Stimulated activated CD4-positive, alpha-beta T cell treated with anti-CD3 and anti-CD28 coated beads, TNF-alpha, amount 100 ng/mL, for 4 hours (primary cell): ENCODE measurements around the gene FAM234A.
"Not testable (repeated sequence)": the region's sequence is repeated elsewhere in the genome, so short reads cannot be mapped to it uniquely, and the experiment has no call there.

ENCODE experiments used
- DNase-seq, 3 experiments: peaks; one replicate each; pipeline ENCODE4 v3.0.0-alpha.2; 2020; ENCODE audit warnings: low read depth in 3 of 3

FAM234A gene

DNA sequence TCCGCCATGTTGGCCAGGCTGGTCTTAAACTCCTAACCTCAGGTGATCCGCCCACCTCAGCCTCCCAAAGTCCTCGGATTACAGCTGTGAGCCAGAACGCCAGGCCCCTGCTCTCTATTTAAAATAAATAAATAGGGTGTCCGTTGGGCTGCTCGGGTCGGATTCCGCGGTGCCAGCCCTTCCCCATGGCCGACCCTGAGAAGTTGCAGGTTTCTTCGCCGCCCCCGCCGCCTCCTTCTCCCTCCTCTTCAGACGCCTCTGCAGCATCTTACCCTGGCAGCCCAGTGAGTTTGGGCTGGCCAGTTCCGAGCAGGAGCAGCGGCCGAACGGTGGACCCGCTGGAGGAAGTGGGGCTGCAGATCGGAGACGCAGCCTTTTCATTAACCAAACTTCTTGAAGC is 3.7 kb upstream of the FAM234A start:
- DNase-seq = no peak

DNA sequence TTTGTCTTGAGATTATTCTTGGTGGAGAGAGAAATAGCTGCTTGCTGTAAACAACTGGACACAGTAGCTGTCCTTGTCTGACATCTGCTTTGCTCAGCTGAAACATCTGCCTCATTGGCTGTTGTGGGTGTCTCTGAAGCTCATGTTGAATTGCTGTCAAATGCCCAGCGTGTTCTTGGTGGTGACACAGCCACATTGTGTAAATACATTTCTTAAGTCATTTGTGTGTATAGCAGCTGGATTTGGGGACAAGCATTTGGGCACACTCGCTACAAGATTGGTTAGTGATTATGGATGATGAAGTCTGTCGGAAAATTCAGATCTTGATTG is 5.3 kb downstream of the FAM234A start:
- no peak for DNase-seq

DNA sequence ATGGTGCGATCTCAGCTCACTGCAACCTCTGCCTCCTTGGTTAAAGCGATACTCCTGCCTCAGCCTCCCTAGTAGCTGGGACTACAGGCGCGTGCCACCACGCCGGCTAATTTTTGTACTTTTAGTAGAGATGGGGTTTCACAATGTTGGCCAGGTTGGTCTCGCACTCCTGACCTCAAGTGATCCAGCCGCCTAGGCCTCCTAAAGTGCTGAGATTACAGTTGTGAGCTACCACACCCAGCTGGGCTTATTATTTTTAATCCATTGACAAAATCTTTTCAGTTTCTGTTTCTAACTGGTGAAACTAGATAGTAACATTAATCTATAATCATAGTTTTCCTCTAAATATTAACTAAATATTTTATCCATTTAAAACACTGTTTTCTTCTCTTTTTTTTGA is 5.9 kb downstream of the FAM234A start:
- DNase-seq = no peak

DNA sequence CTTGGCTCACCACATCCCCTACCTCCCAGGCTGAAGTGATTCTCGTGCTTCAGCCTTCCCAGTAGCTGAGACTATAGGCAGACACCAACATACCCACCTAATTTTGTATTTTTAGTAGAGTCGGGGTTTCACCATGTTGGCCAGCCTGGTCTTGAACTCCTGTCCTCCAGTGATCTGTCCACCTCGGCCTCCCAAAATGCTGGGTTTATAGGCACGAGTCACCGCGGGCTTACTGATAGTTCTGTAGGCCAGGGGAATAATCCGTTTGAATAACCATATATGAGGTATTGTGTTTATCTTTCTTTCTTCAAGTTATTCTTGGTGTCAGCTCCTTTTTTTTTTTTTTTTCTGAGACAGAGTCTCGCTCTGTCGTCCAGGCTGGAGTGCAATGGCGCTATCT is 7.7 kb downstream of the FAM234A start:
- no peak for DNase-seq

DNA sequence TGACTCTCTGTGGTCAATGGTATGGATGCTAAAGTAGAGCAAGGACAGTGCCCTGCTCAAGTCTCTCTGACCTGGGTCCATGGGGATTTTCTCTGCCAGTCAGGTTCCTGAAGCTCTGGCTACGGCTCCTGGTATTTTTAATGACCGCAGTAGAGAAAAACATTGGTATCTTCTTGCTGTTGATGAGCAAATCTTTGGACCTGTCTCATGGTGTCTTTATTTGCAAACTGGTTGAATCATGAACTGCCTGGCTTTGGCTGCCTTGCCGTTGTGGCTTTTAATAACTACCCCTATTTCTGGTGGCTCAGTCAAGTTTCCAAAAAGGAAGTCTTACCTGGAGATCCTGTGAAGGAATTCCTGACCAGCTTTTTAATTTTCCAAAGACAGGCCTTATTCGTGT is 8.7 kb downstream of the FAM234A start:
- DNase-seq = no peak

DNA sequence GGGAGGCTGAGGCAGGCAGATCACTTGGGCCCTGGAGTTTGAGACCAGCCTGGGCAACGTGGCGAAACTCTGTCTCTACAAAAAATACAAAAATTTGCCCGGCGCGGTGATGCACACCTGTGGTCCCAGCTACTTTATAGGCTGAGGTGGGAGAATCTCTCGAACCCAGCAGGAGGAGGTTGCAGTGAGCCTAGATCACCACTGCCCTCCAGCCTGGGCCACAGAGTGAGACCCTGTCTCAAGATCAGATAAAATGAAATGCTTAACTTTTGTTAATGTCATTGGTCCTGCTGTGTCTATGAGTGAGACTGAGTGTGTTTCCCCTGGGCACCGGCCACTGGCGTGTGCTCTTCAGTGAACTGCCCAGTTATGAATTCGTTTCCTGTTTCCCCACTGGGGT is 10.5 kb downstream of the FAM234A start:
- no peak for DNase-seq

DNA sequence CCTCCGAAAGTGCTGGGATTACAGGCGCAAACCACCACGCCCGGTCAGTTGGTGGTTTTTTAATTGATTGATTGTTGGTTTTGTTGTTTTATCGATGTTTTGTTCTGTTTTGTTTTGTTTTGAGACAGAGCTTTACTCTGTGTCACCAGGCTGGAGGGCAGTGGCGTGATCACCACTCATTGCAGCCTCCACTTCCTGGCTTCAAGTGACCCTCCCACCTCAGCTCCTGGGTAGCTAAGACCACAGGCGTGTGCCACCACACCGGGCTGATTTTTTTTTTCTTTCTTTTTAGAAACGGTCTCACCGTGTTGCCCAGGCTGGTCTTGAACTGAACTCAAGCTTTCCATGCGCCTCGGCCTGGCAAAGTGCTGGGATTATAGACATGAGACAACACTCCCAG is 12.4 kb downstream of the FAM234A start:
- DNase-seq = no peak

DNA sequence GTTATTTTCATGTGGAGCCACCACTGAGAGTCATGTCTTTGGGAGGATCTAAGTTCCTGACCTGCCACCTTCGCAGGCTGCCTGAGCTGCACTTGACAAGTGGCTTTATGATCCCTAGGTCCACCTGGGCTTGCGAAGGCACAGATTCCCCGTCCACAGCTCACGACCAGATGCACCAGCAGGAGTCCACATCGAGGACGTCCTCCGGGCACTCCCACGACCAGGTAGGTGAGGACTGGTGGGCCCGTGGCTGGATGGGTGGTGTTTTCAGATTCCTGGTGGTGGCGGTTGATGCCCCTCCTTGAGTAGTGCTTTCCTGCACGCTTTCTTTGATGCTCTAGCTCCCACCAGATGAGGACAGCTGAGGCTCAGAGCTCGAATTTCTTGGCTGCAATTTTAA is 14.8 kb downstream of the FAM234A start:
- DNase-seq = no peak

DNA sequence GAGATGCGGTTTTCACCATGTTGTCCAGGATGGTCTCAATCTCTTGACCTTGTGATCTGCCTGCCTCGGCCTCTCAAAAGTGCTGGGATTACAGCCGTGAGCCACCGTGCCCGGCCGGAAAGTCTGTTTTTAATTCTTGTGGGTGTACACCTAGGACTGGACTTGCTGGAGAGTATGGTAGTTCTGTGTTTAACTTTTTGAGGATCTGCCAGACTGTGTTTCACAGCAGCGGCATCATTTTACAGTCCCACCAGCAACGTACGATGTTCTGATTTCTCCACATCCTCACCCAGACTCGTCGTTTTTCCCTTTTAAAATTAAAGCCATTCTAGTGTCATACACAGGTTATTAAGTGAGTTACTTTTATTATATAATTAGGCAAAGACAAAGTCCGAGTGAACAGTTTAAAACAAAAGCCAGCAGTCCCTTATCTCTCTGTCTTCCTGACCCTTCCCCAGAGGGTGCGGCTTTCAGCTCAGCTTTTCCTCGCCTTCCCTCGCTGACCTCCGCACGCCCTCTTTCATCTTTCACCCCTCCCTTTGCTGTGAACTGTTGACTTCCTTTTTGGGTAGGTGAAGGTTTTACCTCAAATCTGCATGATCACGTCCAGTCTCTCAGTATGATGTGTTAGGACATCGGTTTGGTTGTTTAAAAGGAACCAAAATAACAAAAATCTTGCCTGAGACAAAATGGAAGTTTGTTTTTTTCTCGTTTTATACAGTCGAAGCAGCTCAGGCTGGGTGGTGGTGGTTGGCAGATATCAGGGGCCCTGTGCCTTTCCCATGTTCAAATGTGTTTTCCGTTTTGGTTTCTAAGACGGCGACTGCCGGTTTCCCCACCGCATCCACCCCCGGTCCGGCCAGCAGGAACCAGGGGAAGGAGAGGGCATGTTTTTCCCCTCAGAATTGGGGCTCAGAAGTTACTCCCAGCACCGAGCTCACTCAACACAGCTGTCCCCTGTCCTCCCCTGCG is 18.0 kb downstream of the FAM234A start:
- DNase-seq = no peak

DNA sequence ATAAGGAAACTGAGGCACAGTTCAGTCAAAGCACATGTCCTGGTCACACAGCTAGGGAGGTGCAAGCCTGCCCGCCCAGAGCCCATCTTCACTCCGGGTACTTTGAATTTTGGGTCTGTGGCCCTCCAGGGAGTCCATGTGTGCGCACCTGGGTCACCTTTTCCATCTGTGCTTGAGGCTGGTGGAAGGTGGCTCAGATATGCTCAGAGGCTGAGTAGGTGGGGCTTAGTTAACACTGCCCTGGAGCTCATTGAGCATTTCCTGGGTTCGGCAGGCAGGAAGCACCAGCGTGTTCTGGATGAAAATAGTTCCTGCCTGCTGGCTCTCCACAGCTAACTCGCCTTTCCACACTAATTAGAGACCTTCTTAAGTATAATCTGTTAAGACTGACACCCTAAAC is 19.2 kb downstream of the FAM234A start:
- DNase-seq = no peak

DNA sequence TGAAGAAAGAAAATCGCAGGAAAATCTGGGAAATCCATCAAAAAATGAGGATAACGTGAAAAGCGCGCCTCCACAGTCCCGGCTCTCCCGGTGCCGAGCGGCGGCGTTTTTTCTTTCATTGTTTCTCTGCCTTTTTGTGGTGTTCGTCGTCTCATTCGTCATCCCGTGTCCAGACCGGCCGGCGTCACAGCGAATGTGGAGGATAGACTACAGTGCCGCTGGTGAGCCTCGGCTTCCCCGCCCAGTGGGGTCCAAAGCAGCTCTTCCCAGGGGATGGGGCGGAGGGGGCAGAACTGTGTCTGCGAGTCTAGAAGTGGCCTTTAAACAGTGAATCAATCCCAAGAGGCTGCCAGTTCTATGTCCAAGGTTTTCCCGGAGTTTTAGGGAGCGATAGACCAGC is 19.8 kb downstream of the FAM234A start:
- no peak for DNase-seq

DNA sequence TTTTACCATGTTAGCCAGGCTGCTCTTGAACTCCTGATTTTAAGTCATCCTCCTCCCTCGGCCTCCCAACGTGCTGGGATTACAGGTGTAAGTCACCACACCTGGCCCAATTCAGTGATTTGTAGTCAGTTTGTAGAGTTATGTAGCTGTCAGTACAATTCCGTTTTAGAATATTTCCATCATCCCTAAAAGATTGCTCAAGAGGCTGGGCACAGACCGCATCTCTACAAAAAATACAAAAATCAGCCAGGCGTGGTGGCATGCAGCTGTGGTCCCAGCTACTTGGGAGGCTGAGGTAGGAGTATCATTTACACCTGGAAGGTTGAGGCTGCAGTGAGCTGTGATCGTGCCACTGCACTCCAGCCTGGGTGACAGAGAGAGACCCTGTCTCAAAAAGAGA is 20.6 kb downstream of the FAM234A start:
- DNase-seq = no peak

DNA sequence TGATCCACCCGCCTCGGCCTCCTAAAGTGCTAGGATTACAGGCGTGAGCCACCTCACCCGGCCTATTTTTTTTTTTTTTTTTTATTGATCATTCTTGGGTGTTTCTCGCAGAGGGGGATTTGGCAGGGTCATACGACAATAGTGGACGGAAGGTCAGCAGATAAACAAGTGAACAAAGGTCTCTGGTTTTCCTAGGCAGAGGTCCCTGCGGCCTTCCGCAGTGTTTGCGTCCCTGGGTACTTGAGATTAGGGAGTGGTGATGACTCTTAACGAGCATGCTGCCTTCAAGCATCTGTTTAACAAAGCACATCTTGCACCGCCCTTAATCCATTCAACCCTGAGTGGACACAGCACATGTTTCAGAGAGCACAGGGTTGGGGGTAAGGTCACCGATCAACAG is 23.5 kb downstream of the FAM234A start:
- not testable (repeated sequence) for DNase-seq

DNA sequence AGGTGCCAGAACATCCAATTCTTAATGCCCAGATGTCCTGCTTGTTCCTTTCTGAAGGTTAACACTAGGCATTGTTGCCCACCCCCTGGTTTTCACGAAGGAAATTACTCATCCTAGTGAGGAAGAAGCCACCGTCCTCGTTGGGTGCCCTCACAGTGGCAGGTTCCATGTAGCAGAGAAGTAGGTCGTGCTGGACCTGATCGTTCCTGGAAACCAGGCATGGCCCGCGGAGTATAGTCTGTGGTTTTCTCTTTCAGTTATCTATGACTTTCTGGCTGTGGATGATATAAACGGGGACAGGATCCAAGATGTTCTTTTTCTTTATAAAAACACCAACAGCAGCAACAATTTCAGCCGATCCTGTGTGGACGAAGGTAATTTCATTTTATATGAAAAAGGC is 24.6 kb downstream of the FAM234A start:
- no peak for DNase-seq

DNA sequence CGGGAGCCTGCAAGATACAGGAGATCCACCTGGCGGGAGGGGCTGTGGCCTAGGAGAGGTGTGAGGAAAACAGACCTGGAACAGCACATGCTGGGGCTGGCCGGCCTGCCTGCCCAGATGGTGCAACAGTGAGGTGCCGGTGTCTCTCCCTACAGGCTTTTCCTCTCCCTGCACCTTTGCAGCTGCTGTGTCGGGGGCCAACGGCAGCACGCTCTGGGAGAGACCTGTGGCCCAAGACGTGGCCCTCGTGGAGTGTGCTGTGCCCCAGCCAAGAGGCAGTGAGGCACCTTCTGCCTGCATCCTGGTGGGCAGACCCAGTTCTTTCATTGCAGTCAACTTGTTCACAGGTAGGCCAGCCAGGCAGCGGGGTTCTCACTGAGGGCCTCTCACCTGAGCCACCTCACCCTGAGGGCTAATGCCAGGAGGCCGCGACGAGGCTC is 25.2 kb downstream of the FAM234A start:
- no peak for DNase-seq

DNA sequence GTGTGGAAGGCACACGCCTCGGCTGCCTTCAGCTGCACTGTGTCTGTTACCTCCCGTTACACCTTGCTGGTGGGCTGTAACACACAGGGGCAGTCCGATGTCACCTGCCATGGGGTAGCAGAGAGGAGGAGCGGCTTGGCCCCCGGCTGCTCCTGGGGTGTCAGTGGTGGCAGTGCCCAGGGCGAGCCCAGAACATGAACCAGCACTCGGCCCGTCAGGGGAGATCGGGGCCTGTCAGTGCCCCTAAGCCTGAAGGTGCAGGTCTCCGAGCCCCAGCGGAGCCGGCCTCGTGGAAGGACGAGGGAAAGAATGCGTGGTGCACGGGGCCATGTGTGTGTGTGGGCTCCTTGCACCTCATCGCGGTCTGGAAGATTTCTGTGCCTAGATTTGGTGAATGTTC is 25.7 kb downstream of the FAM234A start:
- DNase-seq = no peak

DNA sequence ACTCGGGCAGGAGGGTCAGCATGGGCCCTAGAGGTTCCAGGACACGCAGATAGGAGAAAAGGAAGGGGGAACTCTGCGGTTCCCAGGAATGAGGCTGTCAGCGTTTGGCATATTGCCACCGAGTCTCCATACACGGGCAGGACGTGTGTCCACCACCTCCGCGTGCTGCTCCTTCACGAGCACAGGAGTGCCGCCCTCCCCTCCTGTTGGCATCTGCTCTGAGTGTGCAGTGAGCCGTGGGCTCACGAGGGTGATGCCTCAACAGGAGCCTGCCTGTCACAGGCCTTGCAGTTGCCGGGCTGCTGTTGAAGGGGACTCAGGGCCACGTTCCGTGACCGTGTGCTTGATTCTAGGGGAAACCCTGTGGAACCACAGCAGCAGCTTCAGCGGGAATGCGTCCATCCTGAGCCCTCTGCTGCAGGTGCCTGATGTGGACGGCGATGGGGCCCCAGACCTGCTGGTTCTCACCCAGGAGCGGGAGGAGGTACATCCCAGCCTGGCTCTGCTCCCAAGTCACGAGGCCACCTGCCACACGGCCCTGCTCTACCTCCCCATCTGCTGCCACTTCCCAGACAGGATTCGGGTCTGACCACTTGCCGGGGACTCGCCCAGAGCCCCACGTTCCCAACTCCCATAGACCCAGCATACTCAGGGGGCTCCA is 26.5 kb downstream of the FAM234A start:
- no peak for DNase-seq

DNA sequence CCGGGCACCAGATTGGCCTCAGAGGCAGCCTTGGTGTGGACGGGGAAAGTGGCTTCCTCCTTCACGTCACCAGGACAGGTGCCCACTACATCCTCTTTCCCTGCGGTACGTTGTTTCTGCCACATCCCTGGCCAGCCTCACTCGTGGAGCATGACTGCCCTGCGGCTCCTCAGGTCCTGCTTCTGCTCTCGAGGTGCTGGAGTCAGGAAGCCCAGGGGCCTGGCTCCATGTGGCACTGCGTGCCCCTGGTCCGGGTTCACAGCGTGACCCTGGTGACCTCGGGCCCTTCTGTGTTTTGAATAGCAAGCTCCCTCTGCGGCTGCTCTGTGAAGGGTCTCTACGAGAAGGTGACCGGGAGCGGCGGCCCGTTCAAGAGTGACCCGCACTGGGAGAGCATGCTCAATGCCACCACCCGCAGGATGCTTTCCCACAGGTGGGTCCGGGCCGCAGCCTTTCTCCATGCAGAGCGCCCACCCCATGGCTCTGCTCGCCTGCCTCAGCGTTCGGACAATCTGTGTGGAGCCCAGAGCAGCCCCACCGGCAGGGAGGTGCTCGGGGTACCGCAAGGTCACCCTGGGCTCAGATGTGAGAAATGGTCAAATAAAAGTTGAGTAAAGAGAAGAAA is 27.6 kb downstream of the FAM234A start:
- no peak for DNase-seq

DNA sequence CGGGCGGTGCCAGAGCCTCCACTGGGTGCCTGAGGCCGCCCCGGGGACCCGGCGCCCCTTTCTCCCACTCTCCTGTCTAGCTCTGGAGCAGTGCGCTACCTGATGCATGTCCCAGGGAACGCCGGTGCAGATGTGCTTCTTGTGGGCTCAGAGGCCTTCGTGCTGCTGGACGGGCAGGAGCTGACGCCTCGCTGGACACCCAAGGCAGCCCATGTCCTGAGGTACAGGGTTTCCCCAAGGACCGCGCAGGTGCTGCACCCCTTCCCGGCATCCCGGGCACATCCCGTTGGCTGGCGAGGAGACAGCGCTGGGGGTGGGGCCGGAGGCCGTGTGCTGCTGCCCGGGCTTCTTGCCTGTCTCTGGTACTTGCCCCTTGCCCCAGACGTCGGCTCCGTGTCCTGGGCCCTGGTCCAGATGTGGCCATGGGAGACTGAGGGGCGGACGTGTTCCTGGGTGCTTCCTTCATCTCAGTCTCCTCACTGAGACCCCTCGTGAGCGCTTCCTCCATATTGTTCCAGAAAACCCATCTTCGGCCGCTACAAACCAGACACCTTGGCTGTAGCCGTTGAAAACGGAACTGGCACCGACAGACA is 28.7 kb downstream of the FAM234A start:
- DNase-seq = no peak

DNA sequence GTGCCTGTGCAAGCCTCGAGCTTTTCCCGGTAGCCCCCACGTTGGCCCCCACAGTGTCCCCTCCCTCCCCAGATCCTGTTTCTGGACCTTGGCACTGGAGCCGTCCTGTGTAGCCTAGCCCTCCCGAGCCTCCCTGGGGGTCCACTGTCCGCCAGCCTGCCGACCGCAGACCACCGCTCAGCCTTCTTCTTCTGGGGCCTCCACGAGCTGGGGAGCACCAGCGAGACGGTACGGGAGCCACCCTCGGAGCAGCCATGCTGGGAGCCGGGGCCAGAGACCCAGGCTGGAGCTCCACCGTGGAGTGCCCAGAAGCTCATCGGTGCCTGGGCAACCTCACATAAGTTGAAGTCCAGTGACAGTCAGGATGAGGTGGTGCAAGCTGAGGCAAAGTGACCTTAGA is 29.3 kb downstream of the FAM234A start:
- DNase-seq = no peak

DNA sequence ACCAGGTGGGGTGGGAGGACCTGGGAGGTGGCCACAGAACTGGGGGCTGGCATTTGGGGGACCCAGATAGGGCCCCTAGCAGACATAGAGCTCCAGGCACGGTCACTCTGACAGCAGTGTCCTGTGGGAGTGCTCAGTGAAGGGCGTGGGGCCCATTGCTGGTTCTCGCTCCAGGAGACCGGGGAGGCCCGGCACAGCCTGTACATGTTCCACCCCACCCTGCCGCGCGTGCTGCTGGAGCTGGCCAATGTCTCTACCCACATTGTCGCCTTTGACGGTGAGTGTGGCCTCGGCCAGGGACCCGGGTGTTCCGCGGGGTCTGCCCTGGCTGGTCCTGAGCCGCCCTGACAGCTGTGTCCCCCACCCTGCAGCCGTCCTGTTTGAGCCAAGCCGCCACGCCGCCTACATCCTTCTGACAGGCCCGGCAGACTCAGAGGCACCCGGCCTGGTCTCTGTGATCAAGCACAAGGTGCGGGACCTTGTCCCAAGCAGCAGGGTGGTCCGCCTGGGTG is 29.9 kb downstream of the FAM234A start:
- DNase-seq = no peak

DNA sequence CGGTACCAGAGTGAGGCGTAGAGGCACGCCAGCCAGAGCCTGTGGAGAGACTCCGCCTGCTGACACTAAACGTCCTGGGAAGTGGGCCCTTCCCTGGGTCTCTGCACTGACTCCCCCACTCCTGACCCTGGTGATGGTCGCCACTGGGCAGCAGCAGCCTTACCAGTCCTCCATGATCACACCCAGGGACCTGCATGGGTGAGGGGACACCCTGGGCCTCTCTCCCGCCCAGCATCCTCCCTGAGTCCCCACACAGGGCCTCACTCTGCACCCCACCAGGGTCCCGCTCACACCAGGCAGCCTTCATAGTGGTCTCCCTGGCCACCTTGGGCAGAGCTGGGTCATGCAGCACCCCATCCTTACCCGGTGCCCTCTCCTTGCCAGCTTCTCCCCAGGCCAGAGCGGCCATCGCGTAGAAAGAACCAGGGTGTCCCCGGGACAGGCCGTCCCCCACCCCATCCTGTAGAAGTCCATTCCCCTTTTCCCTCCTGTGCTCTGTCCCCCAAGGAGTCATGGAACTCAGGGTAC is 30.4 kb downstream of the FAM234A start:
- no peak for DNase-seq
